IMR-90 (cell line): Measurements from ENCODE around the gene ZNF688. TPM values are rescaled to one million over a fixed set of nuclear protein-coding genes. Genes with fewer than 3 reads are reported as not detected.

Source experiments
- ATAC-seq: fragments of 200-7000 bp; cut with Tn5 transposase; 2 replicates; pipeline ENCODE4 v1.9.1; 2020; ENCODE audit warnings: low read depth, mild to moderate bottlenecking, moderate library complexity
- BruUV-seq: library from RNA; stranded (reverse); fragments of 400-500 nt; replicated peaks from 2 replicates; lab custom pipeline; 2021; lab: Mats Ljungman, UMichigan
- CTCF ChIA-PET: fragments of 300-600 bp; formaldehyde crosslinking; extraction: SDS; loops from one replicate; lab custom pipeline; 2021; ENCODE audit warnings: antibody characterized with exemption; lab: Yijun Ruan, JAX
- POLR2A ChIA-PET: fragments of 300-600 bp; sonication (Branson Sonifier 250); formaldehyde crosslinking; loops from one replicate; lab custom pipeline; 2022; ENCODE audit warnings: antibody characterized with exemption; ENCODE audit not compliant: unreplicated experiment; lab: Charles Lee
- DNase-seq: peaks from one replicate; pipeline ENCODE4 v3.0.0; 2013
- H2AFZ ChIP-seq: replicated peaks from 2 replicates; pipeline ENCODE3; 2013; ENCODE audit warnings: low read length, mild to moderate bottlenecking; ENCODE audit not compliant: poor library complexity
- H2AK5ac ChIP-seq: 2 replicates; pipeline ENCODE4 v1.6.1; 2013; ENCODE audit warnings: low read depth, low read length, inconsistent platforms
- H2AK9ac ChIP-seq: replicated peaks from 2 replicates; pipeline ENCODE3; 2013; ENCODE audit warnings: mild to moderate bottlenecking, low read depth, low read length, moderate library complexity; ENCODE audit not compliant: poor library complexity
- H2BK120ac ChIP-seq: 2 replicates; pipeline ENCODE4 v1.6.1; 2013; ENCODE audit warnings: low read depth, low read length, inconsistent platforms
- H2BK15ac ChIP-seq: 3 replicates; pipeline ENCODE4 v1.6.1; 2013; ENCODE audit warnings: low read depth, low read length, inconsistent platforms
- H2BK20ac ChIP-seq: 2 replicates; pipeline ENCODE4 v1.6.1; 2013; ENCODE audit warnings: low read depth, mild to moderate bottlenecking, inconsistent platforms, low read length, moderate library complexity
- H2BK5ac ChIP-seq: 2 replicates; pipeline ENCODE4 v1.6.1; 2013; ENCODE audit warnings: mild to moderate bottlenecking, low read depth, low read length, inconsistent platforms; ENCODE audit not compliant: poor library complexity, severe bottlenecking
- H3K14ac ChIP-seq: replicated peaks from 2 replicates; pipeline ENCODE4 v1.6.1; 2013; ENCODE audit warnings: low read depth, low read length, inconsistent platforms
- H3K18ac ChIP-seq: 2 replicates; pipeline ENCODE4 v1.6.1; 2013; ENCODE audit warnings: low read depth, low read length, control low read depth
- H3K23ac ChIP-seq: 2 replicates; pipeline ENCODE4 v1.6.1; 2013; ENCODE audit warnings: low read depth, low read length, inconsistent platforms
- H3K27ac ChIP-seq: 2 replicates; pipeline ENCODE4 v1.5.1; 2013; ENCODE audit warnings: mild to moderate bottlenecking, control low read depth, low read length; ENCODE audit not compliant: insufficient read depth
- H3K27me3 ChIP-seq: 2 replicates; pipeline ENCODE4 v1.6.1; 2013; ENCODE audit warnings: low read length; ENCODE audit not compliant: control insufficient read depth, insufficient read depth
- H3K36me3 ChIP-seq: 2 replicates; pipeline ENCODE4 v1.6.1; 2013; ENCODE audit warnings: low read length, mixed read lengths; ENCODE audit not compliant: control insufficient read depth, insufficient read depth
- H3K4ac ChIP-seq: 2 replicates; pipeline ENCODE4 v1.6.1; 2013; ENCODE audit warnings: low read depth, low read length, inconsistent platforms
- H3K4me1 ChIP-seq: 2 replicates; pipeline ENCODE4 v1.6.1; 2013; ENCODE audit warnings: low read length, mixed read lengths; ENCODE audit not compliant: control insufficient read depth, insufficient read depth
- H3K4me2 ChIP-seq: 2 replicates; pipeline ENCODE4 v1.6.1; 2013; ENCODE audit warnings: low read depth, mild to moderate bottlenecking, control low read depth, low read length, moderate library complexity
- H3K4me3 ChIP-seq: 2 replicates; pipeline ENCODE4 v1.5.1; 2013; ENCODE audit warnings: low read depth, mild to moderate bottlenecking, control low read depth, low read length, moderate library complexity; ENCODE audit not compliant: insufficient read depth
- H3K56ac ChIP-seq: 2 replicates; pipeline ENCODE4 v1.6.1; 2013; ENCODE audit warnings: low read length, inconsistent platforms; ENCODE audit not compliant: insufficient read depth; ENCODE audit errors: extremely low read depth
- H3K79me1 ChIP-seq, 2 experiments: 2 replicates each; pipeline ENCODE4 v1.6.1; 2013; ENCODE audit warnings: low read length in 2 of 2, inconsistent platforms in 1 of 2, low read depth in 1 of 2
- H3K9ac ChIP-seq: 2 replicates; pipeline ENCODE4 v1.6.1; 2013; ENCODE audit warnings: low read depth, low read length, control low read depth
- H3K9me1 ChIP-seq: 2 replicates; pipeline ENCODE4 v1.6.1; 2013; ENCODE audit warnings: low read length, inconsistent platforms; ENCODE audit not compliant: insufficient read depth
- H3K9me3 ChIP-seq: 2 replicates; pipeline ENCODE4 v1.6.1; 2013; ENCODE audit warnings: low read length; ENCODE audit not compliant: control insufficient read depth, insufficient read depth
- H4K20me1 ChIP-seq: 2 replicates; pipeline ENCODE4 v1.6.1; 2013; ENCODE audit warnings: low read length, inconsistent platforms; ENCODE audit not compliant: insufficient read depth
- H4K5ac ChIP-seq: 2 replicates; pipeline ENCODE4 v1.6.1; 2013; ENCODE audit warnings: mild to moderate bottlenecking, low read depth, low read length, control low read depth
- H4K8ac ChIP-seq, 2 experiments: 2 replicates each; pipeline ENCODE4 v1.6.1; 2013; ENCODE audit warnings: low read depth in 2 of 2, low read length in 2 of 2, control low read depth in 1 of 2, inconsistent platforms in 1 of 2
- H4K91ac ChIP-seq: 2 replicates; pipeline ENCODE4 v1.6.1; 2013; ENCODE audit warnings: low read depth, low read length, inconsistent platforms; ENCODE audit not compliant: insufficient read depth
- BHLHE40 ChIP-seq: fragments of 150-350 bp; IDR thresholded peaks from 2 replicates; pipeline ENCODE4 v1.6.1; 2016; ENCODE audit warnings: mild to moderate bottlenecking, low read depth, low read length
- CEBPB ChIP-seq: IDR thresholded peaks from 2 replicates; pipeline ENCODE4 v1.6.1; 2012; ENCODE audit warnings: low read depth, low read length, improper control_type of control experiment
- CHD1 ChIP-seq: IDR thresholded peaks from 2 replicates; pipeline ENCODE4 v1.6.1; 2012; ENCODE audit warnings: low read depth, low read length, improper control_type of control experiment
- ELK1 ChIP-seq: fragments of 150-350 bp; IDR thresholded peaks from 2 replicates; pipeline ENCODE4 v1.6.1; 2016; ENCODE audit warnings: low read depth, mild to moderate bottlenecking, low read length, moderate library complexity, borderline replicate concordance
- FOS ChIP-seq: fragments of 150-350 bp; IDR thresholded peaks from 2 replicates; pipeline ENCODE4 v1.6.1; 2016; ENCODE audit warnings: low read depth, low read length
- MAFK ChIP-seq: IDR thresholded peaks from 2 replicates; pipeline ENCODE4 v1.6.1; 2012; ENCODE audit warnings: low read depth, low read length, improper control_type of control experiment
- MAZ ChIP-seq: IDR thresholded peaks from 2 replicates; pipeline ENCODE4 v1.6.1; 2012; ENCODE audit warnings: low read depth, mild to moderate bottlenecking, low read length, improper control_type of control experiment, moderate library complexity, borderline replicate concordance
- MXI1 ChIP-seq: IDR thresholded peaks from 2 replicates; pipeline ENCODE4 v1.6.1; 2012; ENCODE audit warnings: low read depth, mild to moderate bottlenecking, low read length, moderate library complexity, borderline replicate concordance
- NFE2L2 ChIP-seq: fragments of 150-350 bp; IDR thresholded peaks from 2 replicates; pipeline ENCODE4 v1.6.1; 2016; ENCODE audit warnings: low read depth, mild to moderate bottlenecking, low read length
- POLR2A ChIP-seq: IDR thresholded peaks from 2 replicates; pipeline ENCODE4 v1.6.1; 2012; ENCODE audit warnings: mild to moderate bottlenecking, low read depth, low read length
- RAD21 ChIP-seq: IDR thresholded peaks from 2 replicates; pipeline ENCODE4 v1.6.1; 2012; ENCODE audit warnings: low read length, improper control_type of control experiment
- RFX5 ChIP-seq: IDR thresholded peaks from 2 replicates; pipeline ENCODE4 v1.8.0; 2012; ENCODE audit warnings: low read depth, mild to moderate bottlenecking, low read length, moderate library complexity
- SMC3 ChIP-seq: fragments of 150-350 bp; IDR thresholded peaks from 2 replicates; pipeline ENCODE4 v1.6.1; 2016; ENCODE audit warnings: low read depth, mild to moderate bottlenecking, antibody characterized with exemption, low read length, moderate library complexity
- USF2 ChIP-seq: fragments of 150-350 bp; IDR thresholded peaks from 2 replicates; pipeline ENCODE4 v1.6.1; 2017; ENCODE audit warnings: mild to moderate bottlenecking, antibody characterized with exemption, low read length, low read depth
- WGBS, 2 experiments: methylation state at CpG; one replicate each; pipeline versions ENCODE4 v1.1.5 to v1.1.7; 2013; ENCODE audit warnings: missing lambda C conversion rate in 2 of 2; ENCODE audit not compliant: insufficient read length in 1 of 2; ENCODE audit errors: extremely low coverage in 2 of 2; 5-methylcytosine and 5-hydroxymethylcytosine counted together
- dilution Hi-C: fragments of 300-500 bp; cut with HindIII; formaldehyde crosslinking; loops from one replicate; pipeline ENCODE4 v1.14.3; 2018; ENCODE audit warnings: low sequenced_read_pairs; ENCODE audit not compliant: unreplicated experiment
- in situ Hi-C: fragments of 300-500 bp; cut with MboI; formaldehyde crosslinking; loops from 3 replicates; pipeline ENCODE4 v1.14.3; 2019; ENCODE audit warnings: low sequenced_read_pairs, inconsistent platforms, mixed read lengths
- intact Hi-C: fragments of 100-400 bp; cut with micrococcal nuclease; formaldehyde crosslinking; loops from 2 replicates; pipeline ENCODE4 v1.10.0; 2022
- polyA plus RNA-seq, 3 experiments: library from polyadenylated mRNA; depleted of rRNA; stranded (reverse); fragments of >200 nt; gene quantifications; 2 replicates each; pipeline ENCODE4 v1.2.3, GENCODE V29; 2012; ENCODE audit warnings: low replicate concordance in 1 of 3
- total RNA-seq: library from RNA; depleted of rRNA; stranded (reverse); fragments of >200 nt; gene quantifications from 2 replicates; pipeline ENCODE4 v1.2.3, GENCODE V29; 2012

Gene ZNF688
- total and polyA plus RNA-seq, 2 of the 4 experiments (the other 2 are of a cell fraction): 1.8 to 3.7 TPM

GRCh38 chr16:30557957-30558788, 13.3 kb downstream of the ZNF688 start, which contains the start of gene ZNF764:
ZNF764 (minus strand) TSS chr16:30558374; CDS start chr16:30558182, 192 bp downstream.
- dilution Hi-C loops: no loop called here
- no peaks in the 10 kb centered on the region for H3K27me3 ChIP-seq
- H3K9me3 ChIP-seq: no peaks in the 10 kb centered on the region
- peak within 1 kb of the TSS; percentile 87 for H2AK5ac ChIP-seq
- peak within 1 kb of the TSS; percentile 98 for H3K14ac ChIP-seq
- peak within 1 kb of the TSS; percentile 94 to 99 for H4K8ac ChIP-seq
- peaks cover 22% of the 10 kb centered on the region for H3K36me3 ChIP-seq
- H3K27ac ChIP-seq: peak within 1 kb of the TSS; percentile 82
- H4K20me1 ChIP-seq: no peaks in the 10 kb centered on the region; the same call in 1 of the 2 replicates
- peak within 1 kb of the TSS; percentile 98 for H3K4ac ChIP-seq
- WGBS, 2 experiments: 1% methylated on average over 40 of the region's 74 CpGs; no CpG with 5 or more reads in 1 of the 2 experiments
- H3K9me1 ChIP-seq: 0 out of 2 replicates have a peak, but pooled peaks cover under 1% of the 10 kb centered on the region
- H4K5ac ChIP-seq: peak within 1 kb of the TSS; percentile 93
- peak within 1 kb of the TSS; percentile 73 for H3K4me3 ChIP-seq
- H2BK20ac ChIP-seq: peak within 1 kb of the TSS; percentile 18; the same call in 1 of the 2 replicates
- peak within 1 kb of the TSS; percentile 67 for H3K9ac ChIP-seq
- DNase-seq (peak; percentile 96), ATAC-seq (peak; percentile 99)
- peaks cover 11 to 35% of the 10 kb centered on the region in 2 experiments; a peak in 2 of 4 replicates for H3K79me1 ChIP-seq
- H3K4me1 ChIP-seq: no peaks in the 10 kb centered on the region
- peak within 1 kb of the TSS; percentile 97 for H2AK9ac ChIP-seq
- intact Hi-C loops: loop anchor here (1.0 kb wide), 1 partner anchor 27 kb away; the partner anchor contains the start of gene ZNF785
- H4K91ac ChIP-seq: peak within 1 kb of the TSS; percentile 96
- H2BK120ac ChIP-seq: peak within 1 kb of the TSS; percentile 55; the same call in 1 of the 2 replicates
- H2BK15ac ChIP-seq: peak within 1 kb of the TSS; percentile 31; the same call in 1 of the 3 replicates
- peak within 1 kb of the TSS; percentile 97 for H2AFZ ChIP-seq
- peak within 1 kb of the TSS; percentile 83 for H3K23ac ChIP-seq
- H3K18ac ChIP-seq: peak within 1 kb of the TSS; percentile 71
- peak within 1 kb of the TSS; percentile 80 for H2BK5ac ChIP-seq
- CTCF ChIA-PET: interaction anchor here (0.6 to 1.6 kb wide), 3 partner anchors 23 to 399 kb away, joined by 3 to 5 read pairs (median 5); no protein-coding TSS in a partner anchor
- H3K4me2 ChIP-seq: peak within 1 kb of the TSS; percentile 86
- POLR2A ChIA-PET: no interaction called here
- in situ Hi-C loops: no loop called here
- H3K56ac ChIP-seq: 0 out of 2 replicates have a peak within 1 kb of the TSS, but pooled peaks have one; percentile 23
- TSS peak; percentile 42 for BruUV-seq
- TF ChIP-seq POLR2A (peak; percentile 40), BHLHE40 (peak; percentile 41; the same call in 1 of the 2 replicates), NFE2L2 (no peak), CEBPB (no peak), CHD1 (no peak), MAZ (no peak; the same call in 1 of the 2 replicates), USF2 (no peak), RAD21 (no peak), ELK1 (no peak), RFX5 (no peak), MXI1 (no peak), MAFK (no peak), SMC3 (no peak), FOS (0 out of 2 replicates have a peak, but pooled peaks have one; percentile 36)
